H9 (cell line): ENCODE results near the gene VOPP1. TPM values are rescaled to one million over a fixed set of nuclear protein-coding genes. Genes with fewer than 3 reads are reported as not detected.

Experiments
- DNase-seq: peaks from one replicate; pipeline ENCODE4 v3.0.0-alpha.2; 2017
- H2AFZ ChIP-seq: one replicate; pipeline ENCODE4 v1.6.1; 2013; ENCODE audit warnings: mild to moderate bottlenecking, low read length, control low read depth, moderate library complexity
- H2AK5ac ChIP-seq: 2 replicates; pipeline ENCODE4 v1.6.1; 2013; ENCODE audit warnings: low read length, control low read depth, mixed read lengths; ENCODE audit not compliant: insufficient read length
- H2BK120ac ChIP-seq: one replicate; pipeline ENCODE4 v1.6.1; 2013; ENCODE audit warnings: low read depth, mild to moderate bottlenecking, low read length, control low read depth, inconsistent platforms; ENCODE audit not compliant: poor library complexity, severe bottlenecking
- H2BK12ac ChIP-seq: 2 replicates; pipeline ENCODE4 v1.6.1; 2013; ENCODE audit warnings: low read length, control low read depth, mixed read lengths, low read depth; ENCODE audit not compliant: insufficient read length
- H2BK15ac ChIP-seq: 2 replicates; pipeline ENCODE4 v1.6.1; 2013; ENCODE audit warnings: low read depth, low read length, control low read depth
- H2BK20ac ChIP-seq: one replicate; pipeline ENCODE4 v1.6.1; 2013; ENCODE audit warnings: low read depth, mild to moderate bottlenecking, low read length, control low read depth, inconsistent platforms; ENCODE audit not compliant: poor library complexity, severe bottlenecking
- H2BK5ac ChIP-seq: 2 replicates; pipeline ENCODE4 v1.6.1; 2013; ENCODE audit warnings: low read length, control low read depth, mixed read lengths; ENCODE audit not compliant: insufficient read length
- H3K14ac ChIP-seq: 2 replicates; pipeline ENCODE4 v1.6.1; 2013; ENCODE audit warnings: low read length, control low read depth; ENCODE audit not compliant: insufficient read depth
- H3K18ac ChIP-seq: 2 replicates; pipeline ENCODE4 v1.6.1; 2013; ENCODE audit warnings: low read depth, mild to moderate bottlenecking, mixed read lengths, low read length, control low read depth; ENCODE audit not compliant: insufficient read length
- H3K23ac ChIP-seq: 2 replicates; pipeline ENCODE4 v1.6.1; 2013; ENCODE audit warnings: low read length, control low read depth, mixed read lengths, low read depth; ENCODE audit not compliant: insufficient read length
- H3K23me2 ChIP-seq: 2 replicates; pipeline ENCODE4 v1.6.1; 2013; ENCODE audit warnings: low read depth, mild to moderate bottlenecking, mixed read lengths, low read length, control low read depth; ENCODE audit not compliant: insufficient read length, poor library complexity, severe bottlenecking
- H3K27ac ChIP-seq: 2 replicates; pipeline ENCODE4 v1.5.1; 2013; ENCODE audit warnings: low read length, control low read depth, mixed read lengths, low read depth; ENCODE audit not compliant: insufficient read length
- H3K27me3 ChIP-seq: 2 replicates; pipeline ENCODE4 v1.6.1; 2013; ENCODE audit warnings: low read length, control low read depth, inconsistent platforms; ENCODE audit not compliant: insufficient read depth
- H3K4ac ChIP-seq: 2 replicates; pipeline ENCODE4 v1.6.1; 2013; ENCODE audit warnings: low read depth, mild to moderate bottlenecking, control low read depth, inconsistent platforms, low read length, moderate library complexity
- H3K4me1 ChIP-seq: 2 replicates; pipeline ENCODE4 v1.6.1; 2013; ENCODE audit warnings: low read length, control low read depth, inconsistent platforms; ENCODE audit not compliant: insufficient read depth
- H3K4me2 ChIP-seq: 2 replicates; pipeline ENCODE4 v1.6.1; 2013; ENCODE audit warnings: low read length, control low read depth, mixed read lengths; ENCODE audit not compliant: insufficient read length, insufficient read depth
- H3K56ac ChIP-seq: 2 replicates; pipeline ENCODE4 v1.6.1; 2013; ENCODE audit warnings: low read depth, mild to moderate bottlenecking, mixed read lengths, low read length, control low read depth; ENCODE audit not compliant: insufficient read length
- H3K79me1 ChIP-seq: 2 replicates; pipeline ENCODE4 v1.6.1; 2013; ENCODE audit warnings: low read depth, mild to moderate bottlenecking, moderate library complexity, low read length, control low read depth, inconsistent platforms; ENCODE audit not compliant: insufficient read depth, poor library complexity, severe bottlenecking
- H3K79me2 ChIP-seq: 2 replicates; pipeline ENCODE4 v1.6.1; 2013; ENCODE audit warnings: low read length, control low read depth, inconsistent platforms; ENCODE audit not compliant: insufficient read depth
- H3K9ac ChIP-seq: 2 replicates; pipeline ENCODE4 v1.6.1; 2013; ENCODE audit warnings: low read length, control low read depth, mixed read lengths; ENCODE audit not compliant: insufficient read length; ENCODE audit errors: extremely low read depth
- H3K9me3 ChIP-seq: one replicate; pipeline ENCODE4 v1.6.1; 2013; ENCODE audit warnings: low read depth, low read length, inconsistent platforms; ENCODE audit not compliant: control insufficient read depth
- H3T11ph ChIP-seq: one replicate; pipeline ENCODE4 v1.6.1; 2013; ENCODE audit warnings: mild to moderate bottlenecking, low read length, control low read depth, inconsistent platforms
- H4K20me1 ChIP-seq: one replicate; pipeline ENCODE4 v1.6.1; 2013; ENCODE audit not compliant: control insufficient read depth, insufficient read length, insufficient read depth
- H4K5ac ChIP-seq: 2 replicates; pipeline ENCODE4 v1.6.1; 2013; ENCODE audit warnings: low read depth, mild to moderate bottlenecking, mixed read lengths, low read length, control low read depth; ENCODE audit not compliant: insufficient read length
- H4K8ac ChIP-seq: replicated peaks from 2 replicates; pipeline ENCODE4 v1.6.1; 2013; ENCODE audit warnings: low read length, control low read depth, mixed read lengths, low read depth; ENCODE audit not compliant: insufficient read length
- H4K91ac ChIP-seq: 2 replicates; pipeline ENCODE4 v1.6.1; 2013; ENCODE audit warnings: low read depth, mild to moderate bottlenecking, moderate library complexity, mixed read lengths, low read length, control low read depth; ENCODE audit not compliant: insufficient read length
- H3K27ac Mint-ChIP-seq, 3 experiments: 2 replicates in 2 of 3; 3 replicates in 1 of 3; pipeline ENCODE4 v1.8.0; 2020 to 2021; ENCODE audit warnings: mixed read lengths in 3 of 3, mild to moderate bottlenecking in 1 of 3, moderate library complexity in 1 of 3
- H3K27me3 Mint-ChIP-seq: 2 replicates; pipeline ENCODE4 v1.8.0; 2021; ENCODE audit warnings: low read depth, mild to moderate bottlenecking, moderate library complexity, mixed read lengths
- H3K36me3 Mint-ChIP-seq, 3 experiments: 2 replicates in 2 of 3; 3 replicates in 1 of 3; pipeline ENCODE4 v1.8.0; 2020 to 2021; ENCODE audit warnings: low read depth in 3 of 3, mixed read lengths in 3 of 3; ENCODE audit not compliant: insufficient read depth in 1 of 3
- H3K4me1 Mint-ChIP-seq, 2 experiments: 2 replicates each; pipeline ENCODE4 v1.8.0; 2020; ENCODE audit warnings: mixed read lengths in 2 of 2
- H3K4me3 Mint-ChIP-seq, 2 experiments: 2 replicates in 1 of 2; 3 replicates in 1 of 2; pipeline ENCODE4 v1.8.0; 2020 to 2021; ENCODE audit warnings: mild to moderate bottlenecking in 2 of 2, mixed read lengths in 2 of 2, moderate library complexity in 1 of 2
- H3K9me3 Mint-ChIP-seq, 2 experiments: 2 replicates in 1 of 2; 3 replicates in 1 of 2; pipeline ENCODE4 v1.8.0; 2020; ENCODE audit warnings: mild to moderate bottlenecking in 2 of 2, mixed read lengths in 2 of 2, moderate library complexity in 1 of 2
- CTCF ChIP-seq: fragments of 200-600 bp; sonication (generic); conservative IDR thresholded peaks from 3 replicates; pipeline ENCODE4 v1.8.0; 2021; ENCODE audit warnings: antibody characterized with exemption, mild to moderate bottlenecking
- WGBS: extraction: QIAGEN DNeasy Blood & Tissue Kit; methylation state at CpG from one replicate; pipeline ENCODE4 v1.1.7; 2013; ENCODE audit warnings: missing lambda C conversion rate, low lambda C conversion rate, mixed read lengths; ENCODE audit not compliant: insufficient read length; ENCODE audit errors: extremely low coverage; 5-methylcytosine and 5-hydroxymethylcytosine counted together
- long read RNA-seq: library from polyadenylated mRNA; unstranded; transcript quantifications from one replicate; pipeline ENCODE4 v2.0.0, GENCODE V29; 2020
- total RNA-seq: library from RNA; stranded (reverse); gene quantifications from 2 replicates; pipeline ENCODE4 v1.2.1, GENCODE V29; 2021

VOPP1 gene
- 55.7 and 56.8 TPM in 2 replicates for total RNA-seq
- long read RNA-seq, transcript VOPP1-201 (5 exons, 2,962 nt) = major isoform, 296 of 336 reads
- long read RNA-seq, partial matches to known transcripts = 4 of 336 reads
- long read RNA-seq, other reads (novel, unspliced or antisense) = 36 of 336 reads

GRCh38 chr7:55572378-55573233 is at the start of gene VOPP1:
Gene VOPP1 (minus strand): TSS chr7:55572502. CDS start chr7:55572324, 178 bp downstream.
- peaks cover 3% of the 10 kb centered on the region for H3K79me1 ChIP-seq
- TF ChIP-seq CTCF = no peak
- Mint-ChIP-seq H3K9me3 (no peaks in the 10 kb centered on the region), H3K36me3 (no peaks in the 10 kb centered on the region), H3K4me3 (peak within 1 kb of the TSS; percentile 94 to 96), H3K4me1 (peaks cover 49 to 51% of the 10 kb centered on the region in 2 experiments), H3K27ac (peak within 1 kb of the TSS in 2 of 3 experiments; percentile 95 to 96; a peak in 6 of 7 replicates), H3K27me3 (peaks cover 16% of the 10 kb centered on the region)
- no peak within 1 kb of the TSS for H2BK12ac ChIP-seq
- H3K56ac ChIP-seq = no peak within 1 kb of the TSS
- no peaks in the 10 kb centered on the region for H4K20me1 ChIP-seq
- peak within 1 kb of the TSS; percentile 89 for H3K14ac ChIP-seq
- H3K23ac ChIP-seq = no peak within 1 kb of the TSS
- H2AK5ac ChIP-seq = no peak within 1 kb of the TSS
- H2BK5ac ChIP-seq = no peak within 1 kb of the TSS
- no peaks in the 10 kb centered on the region; the same call in 1 of the 2 replicates for H3K27me3 ChIP-seq
- peak within 1 kb of the TSS; percentile 90 for H3K4me2 ChIP-seq
- H2BK20ac ChIP-seq = no peak within 1 kb of the TSS
- H2AFZ ChIP-seq = no peak within 1 kb of the TSS
- peaks cover 13% of the 10 kb centered on the region; the same call in 1 of the 2 replicates for H3K4me1 ChIP-seq
- H3K9me3 ChIP-seq = no peaks in the 10 kb centered on the region
- peaks cover 7% of the 10 kb centered on the region; the same call in 1 of the 2 replicates for H3K79me2 ChIP-seq
- no CpG with 5 or more reads among the region's 77 CpGs for WGBS
- no peak within 1 kb of the TSS for H3K4ac ChIP-seq
- H4K91ac ChIP-seq = no peak within 1 kb of the TSS
- H2BK15ac ChIP-seq = no peak within 1 kb of the TSS
- DNase-seq = peak; percentile 75
- H3K27ac ChIP-seq = no peak within 1 kb of the TSS
- no peak within 1 kb of the TSS for H4K8ac ChIP-seq
- H3K9ac ChIP-seq = peak within 1 kb of the TSS; percentile 70
- H4K5ac ChIP-seq = no peak within 1 kb of the TSS
- H3T11ph ChIP-seq = no peak within 1 kb of the TSS
- H2BK120ac ChIP-seq = no peak within 1 kb of the TSS
- H3K23me2 ChIP-seq = peaks cover 5% of the 10 kb centered on the region
- peak within 1 kb of the TSS; percentile 36 for H3K18ac ChIP-seq
